SK-N-SH treated with all-trans-retinoic acid at 6 μM for 48 hours (cell line): ENCODE results near the gene MAMSTR.

Experiments used
- CREB5 ChIP-seq: fragments of 250-450 bp; sonication (Bioruptor Pico); IDR thresholded peaks from 2 replicates; pipeline ENCODE4 v1.5.1; 2020; ENCODE audit warnings: low read depth, mild to moderate bottlenecking, moderate library complexity
- ESRRG ChIP-seq: fragments of 250-450 bp; sonication (Bioruptor Pico); IDR thresholded peaks from 2 replicates; pipeline ENCODE4 v1.6.1; 2021; ENCODE audit warnings: mild to moderate bottlenecking
- GLIS3 ChIP-seq: fragments of 250-450 bp; sonication (Bioruptor Pico); IDR thresholded peaks from 2 replicates; pipeline ENCODE4 v1.5.0; 2020; ENCODE audit warnings: mild to moderate bottlenecking, moderate library complexity
- ISL1 ChIP-seq: fragments of 250-450 bp; sonication (Bioruptor Pico); IDR thresholded peaks from 2 replicates; pipeline ENCODE4 v2.1.2; 2022; ENCODE audit warnings: mild to moderate bottlenecking, moderate library complexity
- PATZ1 ChIP-seq: fragments of 250-450 bp; sonication (Bioruptor Pico); IDR thresholded peaks from 2 replicates; pipeline ENCODE4 v1.8.0; 2020; ENCODE audit warnings: mild to moderate bottlenecking, moderate library complexity, borderline replicate concordance
- RARB ChIP-seq: fragments of 250-450 bp; sonication (Bioruptor Pico); IDR thresholded peaks from 2 replicates; pipeline ENCODE4 v1.8.0; 2021; ENCODE audit warnings: mild to moderate bottlenecking, moderate library complexity
- TSHZ2 ChIP-seq: fragments of 250-450 bp; sonication (Bioruptor Pico); IDR thresholded peaks from 2 replicates; pipeline ENCODE4 v1.5.0; 2020; ENCODE audit warnings: mild to moderate bottlenecking, moderate library complexity
- ZC3H10 ChIP-seq: fragments of 250-450 bp; sonication (Bioruptor Pico); IDR thresholded peaks from 2 replicates; pipeline ENCODE4 v1.5.1; 2021; ENCODE audit warnings: mild to moderate bottlenecking, moderate library complexity
- ZNF70 ChIP-seq: fragments of 450-650 bp; formaldehyde crosslinking; IDR thresholded peaks from 2 replicates; pipeline ENCODE4 v1.5.0; 2020; ENCODE audit warnings: mild to moderate bottlenecking, moderate library complexity
- ZNF8 ChIP-seq: fragments of 450-650 bp; formaldehyde crosslinking; IDR thresholded peaks from 2 replicates; pipeline ENCODE4 v1.5.0; 2020; ENCODE audit warnings: mild to moderate bottlenecking, moderate library complexity

GRCh38 chr19:48745208-48745995 is 25.9 kb upstream of the MAMSTR start:
- TF ChIP-seq ISL1 (CRISPR knock-in tag) (no peak), GLIS3 (CRISPR knock-in tag) (no peak), ZNF8 (CRISPR knock-in tag) (no peak), RARB (CRISPR knock-in tag) (no peak), CREB5 (CRISPR knock-in tag) (no peak), ZNF70 (no peak), ZC3H10 (CRISPR knock-in tag) (no peak), PATZ1 (CRISPR knock-in tag) (no peak), ESRRG (CRISPR knock-in tag) (no peak), TSHZ2 (CRISPR knock-in tag) (no peak)
